22Rv1 (cell line): ENCODE data around the gene RAB5IF.
A peak's percentile ranks its signal among the peaks of the same experiment; 100 is the strongest.

Experiments used
- ZFX ChIP-seq: fragments of 450-650 bp; IDR thresholded peaks from 2 replicates; pipeline ENCODE4 v1.6.1; 2017; ENCODE audit warnings: antibody characterized with exemption, borderline replicate concordance
- TF ChIP-seq, protein P1 (sequence below): fragments of 450-650 bp; IDR thresholded peaks from 2 replicates; pipeline ENCODE4 v1.5.1; 2017; ENCODE audit warnings: mild to moderate bottlenecking

DNA sequence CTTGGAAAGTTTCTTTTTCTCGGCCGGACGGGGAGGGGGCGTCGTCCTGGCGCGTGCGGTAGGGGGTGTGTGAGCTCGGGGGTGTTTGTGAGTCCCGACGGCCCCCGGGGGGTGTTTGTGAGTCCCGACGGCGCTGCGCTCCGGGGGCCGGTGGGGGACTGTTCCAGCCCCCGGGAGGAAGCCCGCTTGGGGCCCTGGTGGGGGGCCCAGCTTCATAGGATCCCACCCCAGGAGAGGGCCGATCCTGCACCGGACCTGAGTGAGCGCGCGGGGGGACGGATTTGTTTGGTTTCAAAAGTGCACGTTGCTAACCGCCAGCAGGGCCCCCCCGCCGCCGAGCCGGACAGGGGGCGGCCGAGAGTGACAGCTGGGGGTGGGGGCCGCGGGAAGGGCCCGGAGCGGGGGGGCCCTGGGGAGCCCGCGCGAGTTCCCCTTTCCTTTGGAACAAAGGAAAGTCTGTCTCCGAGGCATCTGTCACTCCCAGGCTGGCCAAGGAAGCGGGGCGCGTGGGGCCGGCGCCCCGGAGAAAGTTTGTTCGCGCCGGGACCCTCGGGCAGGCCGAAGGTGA, 31.7 kb upstream of the RAB5IF start:
- TF ChIP-seq, protein P1, sequence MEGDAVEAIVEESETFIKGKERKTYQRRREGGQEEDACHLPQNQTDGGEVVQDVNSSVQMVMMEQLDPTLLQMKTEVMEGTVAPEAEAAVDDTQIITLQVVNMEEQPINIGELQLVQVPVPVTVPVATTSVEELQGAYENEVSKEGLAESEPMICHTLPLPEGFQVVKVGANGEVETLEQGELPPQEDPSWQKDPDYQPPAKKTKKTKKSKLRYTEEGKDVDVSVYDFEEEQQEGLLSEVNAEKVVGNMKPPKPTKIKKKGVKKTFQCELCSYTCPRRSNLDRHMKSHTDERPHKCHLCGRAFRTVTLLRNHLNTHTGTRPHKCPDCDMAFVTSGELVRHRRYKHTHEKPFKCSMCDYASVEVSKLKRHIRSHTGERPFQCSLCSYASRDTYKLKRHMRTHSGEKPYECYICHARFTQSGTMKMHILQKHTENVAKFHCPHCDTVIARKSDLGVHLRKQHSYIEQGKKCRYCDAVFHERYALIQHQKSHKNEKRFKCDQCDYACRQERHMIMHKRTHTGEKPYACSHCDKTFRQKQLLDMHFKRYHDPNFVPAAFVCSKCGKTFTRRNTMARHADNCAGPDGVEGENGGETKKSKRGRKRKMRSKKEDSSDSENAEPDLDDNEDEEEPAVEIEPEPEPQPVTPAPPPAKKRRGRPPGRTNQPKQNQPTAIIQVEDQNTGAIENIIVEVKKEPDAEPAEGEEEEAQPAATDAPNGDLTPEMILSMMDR = 0 out of 2 replicates have a peak, but pooled peaks have one; percentile 5
- TF ChIP-seq ZFX = no peak
